OCI-LY1 (cell line): Measurements from ENCODE around the gene KLK1.

Source experiments
- EZH2 ChIP-seq: fragments of 200-600 bp; sonication (generic), shearing (Covaris generic); IDR thresholded peaks from 2 replicates; pipeline ENCODE4 v1.8.0; 2017; ENCODE audit warnings: borderline replicate concordance, mixed run types, mild to moderate bottlenecking, antibody characterized with exemption, low read length, moderate library complexity, mixed read lengths
- TF ChIP-seq, protein P1 (sequence below): fragments of 200-600 bp; sonication (generic), shearing (Covaris generic); IDR thresholded peaks from 2 replicates; pipeline ENCODE4 v1.5.1; 2017; ENCODE audit warnings: mild to moderate bottlenecking, antibody characterized with exemption, low read length, moderate library complexity, mixed read lengths

DNA sequence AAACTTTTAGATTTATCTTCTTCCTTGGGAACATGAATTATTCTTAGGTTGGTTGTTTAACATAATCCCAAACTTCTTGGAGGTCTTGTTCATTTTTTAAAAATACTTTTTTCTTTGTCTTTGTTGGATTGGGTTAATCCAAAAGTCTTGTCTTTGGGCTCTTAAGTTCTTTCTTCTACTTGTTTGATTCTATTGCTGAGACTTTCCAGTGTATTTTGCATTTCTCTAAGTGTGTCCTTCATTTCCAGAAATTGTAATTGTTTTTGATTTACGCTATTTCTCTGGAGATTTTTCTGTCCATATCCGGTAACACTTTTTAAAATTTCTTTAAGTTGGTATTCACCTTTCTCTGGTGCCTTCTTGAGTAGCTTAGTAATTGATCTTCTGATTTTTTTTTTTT, 19.6 kb upstream of the KLK1 start:
- TF ChIP-seq, protein P1, sequence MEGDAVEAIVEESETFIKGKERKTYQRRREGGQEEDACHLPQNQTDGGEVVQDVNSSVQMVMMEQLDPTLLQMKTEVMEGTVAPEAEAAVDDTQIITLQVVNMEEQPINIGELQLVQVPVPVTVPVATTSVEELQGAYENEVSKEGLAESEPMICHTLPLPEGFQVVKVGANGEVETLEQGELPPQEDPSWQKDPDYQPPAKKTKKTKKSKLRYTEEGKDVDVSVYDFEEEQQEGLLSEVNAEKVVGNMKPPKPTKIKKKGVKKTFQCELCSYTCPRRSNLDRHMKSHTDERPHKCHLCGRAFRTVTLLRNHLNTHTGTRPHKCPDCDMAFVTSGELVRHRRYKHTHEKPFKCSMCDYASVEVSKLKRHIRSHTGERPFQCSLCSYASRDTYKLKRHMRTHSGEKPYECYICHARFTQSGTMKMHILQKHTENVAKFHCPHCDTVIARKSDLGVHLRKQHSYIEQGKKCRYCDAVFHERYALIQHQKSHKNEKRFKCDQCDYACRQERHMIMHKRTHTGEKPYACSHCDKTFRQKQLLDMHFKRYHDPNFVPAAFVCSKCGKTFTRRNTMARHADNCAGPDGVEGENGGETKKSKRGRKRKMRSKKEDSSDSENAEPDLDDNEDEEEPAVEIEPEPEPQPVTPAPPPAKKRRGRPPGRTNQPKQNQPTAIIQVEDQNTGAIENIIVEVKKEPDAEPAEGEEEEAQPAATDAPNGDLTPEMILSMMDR, result no peak
- TF ChIP-seq EZH2, result no peak
